Thyroid gland (tissue), 4 donors: ENCODE measurements around the gene HACD2. TPM values are rescaled to one million over a fixed set of nuclear protein-coding genes. Genes with fewer than 3 reads are reported as not detected.

Experiments used
- DNase-seq, 2 donors: peaks; one replicate each; pipeline ENCODE4 v3.0.0-alpha.2; 2019
- H3K27ac ChIP-seq, 3 donors: fragments of 200-600 bp; sonication (generic); 1 replicate in 2 of 3; 2 replicates in 1 of 3; pipeline ENCODE4 v1.5.1; 2016 to 2019; ENCODE audit warnings: mild to moderate bottlenecking in 1 of 3, moderate library complexity in 1 of 3
- H3K27me3 ChIP-seq: fragments of 200-600 bp; sonication (generic); one replicate; pipeline ENCODE4 v1.5.1; 2019
- H3K36me3 ChIP-seq, 2 donors: fragments of 200-600 bp; sonication (generic); one replicate each; pipeline ENCODE4 v1.5.1; 2016 to 2019
- H3K4me1 ChIP-seq, 2 donors: fragments of 200-600 bp; sonication (generic); one replicate each; pipeline ENCODE4 v1.5.1; 2017 to 2019
- H3K4me3 ChIP-seq, 3 donors: fragments of 200-600 bp; sonication (generic); replicated peaks in 1 of 3; 1 replicate in 2 of 3; 2 replicates in 1 of 3; pipeline ENCODE4 v1.5.1; 2016; ENCODE audit warnings: mild to moderate bottlenecking in 1 of 3
- H3K9me3 ChIP-seq: fragments of 200-600 bp; sonication (generic); one replicate; pipeline ENCODE4 v1.5.1; 2017
- CTCF ChIP-seq, 6 experiments: fragments of 200-600 bp in 3 of 6; fragments of 450-650 bp in 3 of 6; sonication (generic) in 3 of 6; IDR thresholded peaks; one replicate each; pipeline ENCODE4 v1.5.1; 2016 to 2019; ENCODE audit warnings: antibody characterized with exemption in 6 of 6, mild to moderate bottlenecking in 2 of 6, inconsistent platforms in 1 of 6, moderate library complexity in 1 of 6
- POLR2A ChIP-seq, 2 donors: fragments of 450-650 bp; IDR thresholded peaks; one replicate each; pipeline ENCODE4 v1.6.1; 2017; ENCODE audit warnings: antibody characterized with exemption in 2 of 2, mild to moderate bottlenecking in 2 of 2, moderate library complexity in 1 of 2
- WGBS, 2 donors: methylation state at CpG; one replicate each; pipeline ENCODE4 v1.1.5; 2017; 5-methylcytosine and 5-hydroxymethylcytosine counted together
- intact Hi-C: fragments of 100-400 bp; cut with DNase I; formaldehyde crosslinking; loops from one replicate; pipeline ENCODE4 v1.15.1; 2023
- total RNA-seq, 4 donors: library from RNA; depleted of rRNA; stranded (reverse); fragments of >200 nt; gene quantifications; one replicate each; pipeline ENCODE4 v1.2.3, GENCODE V29; 2016

HACD2 gene
- total RNA-seq, 4 donors from 2014 or later = 27.8 to 38.3 (median 32.2) TPM

DNA sequence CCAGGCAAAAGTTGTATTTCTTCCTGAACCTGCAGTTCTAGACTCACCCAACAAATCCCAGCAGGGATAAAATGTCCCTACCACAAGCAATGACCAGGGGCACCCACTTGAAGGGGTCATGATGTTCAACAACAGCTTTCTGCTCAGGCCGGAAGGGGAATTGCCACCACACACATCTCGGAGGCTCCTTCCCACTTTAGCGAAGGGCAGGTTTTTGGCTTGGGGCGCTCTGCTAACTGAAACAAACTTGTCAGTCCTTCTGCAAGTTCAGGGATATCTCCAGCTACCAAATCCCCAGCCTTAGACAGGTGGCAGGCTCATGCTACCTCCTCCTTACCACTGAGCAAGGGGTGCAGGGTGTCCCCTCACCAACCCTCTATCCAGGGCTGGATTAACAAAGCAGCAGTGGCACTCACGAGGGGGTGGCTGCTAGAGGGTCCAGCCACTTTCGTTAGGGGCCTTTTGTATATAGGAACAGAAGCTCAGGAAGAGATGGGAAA lies 138.2 kb downstream of the HACD2 start:
- Histone ChIP-seq H3K4me3 (no peak overlapping the region), H3K4me1 (peaks cover 10 to 18% of the 10 kb centered on the region in 2 donors), H3K36me3 (no peaks in the 10 kb centered on the region), H3K27ac (no peak overlapping the region), H3K9me3 (no peaks in the 10 kb centered on the region), H3K27me3 (peaks cover 19% of the 10 kb centered on the region)
- intact Hi-C loops = no loop called here
- TF ChIP-seq CTCF (IDR thresholded peaks at IDR 0.05) = no peak
- TF ChIP-seq POLR2A (IDR thresholded peaks at IDR 0.05) = no peak
- no peak for DNase-seq
- WGBS, 2 donors = 87 to 91% methylated on average over 6 of the region's 6 CpGs

DNA sequence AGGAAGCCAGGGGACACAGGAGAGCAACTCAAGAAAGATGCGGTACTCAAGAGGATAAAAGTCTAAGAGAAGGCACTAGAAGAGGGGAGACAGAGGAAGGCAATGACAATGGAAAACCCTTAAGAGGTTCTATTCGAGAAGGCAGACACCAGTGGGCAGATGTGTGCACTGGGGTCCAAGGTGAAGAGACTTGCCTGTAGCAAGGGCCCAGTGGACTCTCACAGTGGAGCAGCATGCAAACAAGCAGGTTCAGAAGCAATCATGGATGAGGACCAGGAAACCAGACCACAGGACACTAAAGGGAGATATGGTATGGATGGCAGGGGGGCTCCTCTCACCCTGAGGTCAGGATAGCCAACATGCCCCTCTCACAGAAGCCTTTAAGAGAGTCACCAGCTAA lies 138.6 kb downstream of the HACD2 start:
- WGBS, 2 donors = 81 to 90% methylated on average over 2 of the region's 2 CpGs
- Histone ChIP-seq H3K27ac (no peak overlapping the region), H3K4me1 (peaks cover 10 to 18% of the 10 kb centered on the region in 2 donors), H3K9me3 (no peaks in the 10 kb centered on the region), H3K27me3 (peaks cover 19% of the 10 kb centered on the region), H3K4me3 (no peak overlapping the region), H3K36me3 (no peaks in the 10 kb centered on the region)
- DNase-seq = no peak
- no peak for TF ChIP-seq POLR2A (IDR thresholded peaks at IDR 0.05)
- no peak for TF ChIP-seq CTCF (IDR thresholded peaks at IDR 0.05)
- intact Hi-C loops = no loop called here

DNA sequence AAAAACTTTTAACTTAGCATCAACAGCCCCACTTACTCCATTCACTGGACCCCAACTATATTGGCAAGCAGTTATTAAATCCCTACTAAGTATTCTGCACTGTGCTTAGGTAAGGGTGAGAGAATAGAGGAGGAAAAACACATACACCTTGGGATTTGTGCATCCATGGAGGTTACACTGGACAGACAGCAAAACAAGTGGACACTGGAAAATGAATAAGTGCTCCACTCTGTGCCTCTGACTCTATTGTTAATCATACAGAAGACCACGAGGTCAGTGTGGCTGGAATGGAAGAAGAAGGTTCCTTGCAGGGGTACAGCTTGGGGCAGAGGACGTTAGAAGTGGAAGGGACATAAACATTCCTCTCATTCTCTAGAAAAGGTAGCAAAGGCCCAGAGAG lies 139.2 kb downstream of the HACD2 start:
- intact Hi-C loops = no loop called here

GRCh38 chr3:123444744-123445143 lies 140.1 kb downstream of the HACD2 start:
- 74 to 80% methylated on average over 1 of the region's 1 CpG for WGBS, 2 donors
- peaks cover 10 to 14% of the 10 kb centered on the region in 2 donors for H3K4me1 ChIP-seq
- H3K4me3 ChIP-seq = no peak overlapping the region
- TF ChIP-seq POLR2A (IDR thresholded peaks at IDR 0.05) = no peak
- no peak for TF ChIP-seq CTCF (IDR thresholded peaks at IDR 0.05)
- H3K27me3 ChIP-seq = peaks cover 14% of the 10 kb centered on the region
- H3K27ac ChIP-seq = no peak overlapping the region
- H3K9me3 ChIP-seq = no peaks in the 10 kb centered on the region
- intact Hi-C loops = no loop called here
- no peaks in the 10 kb centered on the region for H3K36me3 ChIP-seq
- no peak for DNase-seq

More for the DNA sequence above, 139.2 kb downstream of the HACD2 start:
- H3K27me3 ChIP-seq = peaks cover 19% of the 10 kb centered on the region
- H3K4me3 ChIP-seq = no peak overlapping the region
- WGBS, 2 donors = 61 to 64% methylated on average over 2 of the region's 2 CpGs
- no peak for DNase-seq
- no peak overlapping the region for H3K27ac ChIP-seq
- peaks cover 10 to 18% of the 10 kb centered on the region in 2 donors for H3K4me1 ChIP-seq
- TF ChIP-seq POLR2A (IDR thresholded peaks at IDR 0.05) = no peak
- TF ChIP-seq CTCF (IDR thresholded peaks at IDR 0.05) = no peak
- H3K9me3 ChIP-seq = no peaks in the 10 kb centered on the region
- H3K36me3 ChIP-seq = no peaks in the 10 kb centered on the region

DNA sequence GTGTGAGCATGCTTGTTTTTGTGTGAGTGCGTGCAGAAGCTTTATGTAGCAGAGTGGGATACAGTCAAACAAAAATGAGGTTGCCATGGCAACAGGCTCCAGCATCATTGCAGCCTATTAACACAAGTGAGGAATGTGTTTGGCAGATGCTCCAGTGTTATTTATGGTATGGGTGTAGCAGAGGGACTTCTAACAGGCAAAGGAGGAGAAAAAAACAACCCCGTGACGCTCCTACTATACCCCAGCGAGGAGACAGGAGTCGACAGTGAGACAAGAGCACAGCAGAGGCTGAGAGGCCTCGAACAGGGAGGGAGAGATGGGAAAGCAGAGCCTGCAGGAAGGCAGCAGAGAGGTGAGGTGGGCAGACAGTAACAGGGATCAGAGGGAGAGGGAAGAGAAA lies 140.8 kb downstream of the HACD2 start:
- 52 to 74% methylated on average over 6 of the region's 6 CpGs for WGBS, 2 donors

More for the DNA sequence above, 140.8 kb downstream of the HACD2 start:
- peaks cover 9 to 10% of the 10 kb centered on the region in 2 donors for H3K4me1 ChIP-seq
- intact Hi-C loops = no loop called here
- DNase-seq = no peak
- no peak for TF ChIP-seq POLR2A (IDR thresholded peaks at IDR 0.05)
- no peak for TF ChIP-seq CTCF (IDR thresholded peaks at IDR 0.05)
- no peaks in the 10 kb centered on the region for H3K36me3 ChIP-seq
- H3K9me3 ChIP-seq = no peaks in the 10 kb centered on the region
- no peak overlapping the region for H3K4me3 ChIP-seq
- H3K27me3 ChIP-seq = peaks cover 11% of the 10 kb centered on the region
- H3K27ac ChIP-seq = no peak overlapping the region
